ENCODE results near the gene MCTP1.

GRCh38 chr5:95220381-95220780 is 64.5 kb downstream of the MCTP1 start:
- TF ChIP-seq, protein P1, sequence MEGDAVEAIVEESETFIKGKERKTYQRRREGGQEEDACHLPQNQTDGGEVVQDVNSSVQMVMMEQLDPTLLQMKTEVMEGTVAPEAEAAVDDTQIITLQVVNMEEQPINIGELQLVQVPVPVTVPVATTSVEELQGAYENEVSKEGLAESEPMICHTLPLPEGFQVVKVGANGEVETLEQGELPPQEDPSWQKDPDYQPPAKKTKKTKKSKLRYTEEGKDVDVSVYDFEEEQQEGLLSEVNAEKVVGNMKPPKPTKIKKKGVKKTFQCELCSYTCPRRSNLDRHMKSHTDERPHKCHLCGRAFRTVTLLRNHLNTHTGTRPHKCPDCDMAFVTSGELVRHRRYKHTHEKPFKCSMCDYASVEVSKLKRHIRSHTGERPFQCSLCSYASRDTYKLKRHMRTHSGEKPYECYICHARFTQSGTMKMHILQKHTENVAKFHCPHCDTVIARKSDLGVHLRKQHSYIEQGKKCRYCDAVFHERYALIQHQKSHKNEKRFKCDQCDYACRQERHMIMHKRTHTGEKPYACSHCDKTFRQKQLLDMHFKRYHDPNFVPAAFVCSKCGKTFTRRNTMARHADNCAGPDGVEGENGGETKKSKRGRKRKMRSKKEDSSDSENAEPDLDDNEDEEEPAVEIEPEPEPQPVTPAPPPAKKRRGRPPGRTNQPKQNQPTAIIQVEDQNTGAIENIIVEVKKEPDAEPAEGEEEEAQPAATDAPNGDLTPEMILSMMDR (conservative IDR thresholded peaks at IDR 0.05) = no peak
- TF ChIP-seq ZFX (IDR thresholded peaks at IDR 0.05) = no peak
